H9 (cell line): ENCODE data around the gene DCANP1. TPM values are rescaled to one million over a fixed set of nuclear protein-coding genes. Genes with fewer than 3 reads are reported as not detected.

Experiments used
- DNase-seq: peaks from one replicate; pipeline ENCODE4 v3.0.0-alpha.2; 2017
- H2AFZ ChIP-seq: one replicate; pipeline ENCODE4 v1.6.1; 2013; ENCODE audit warnings: mild to moderate bottlenecking, low read length, control low read depth, moderate library complexity
- H2AK5ac ChIP-seq: 2 replicates; pipeline ENCODE4 v1.6.1; 2013; ENCODE audit warnings: low read length, control low read depth, mixed read lengths; ENCODE audit not compliant: insufficient read length
- H2BK120ac ChIP-seq: one replicate; pipeline ENCODE4 v1.6.1; 2013; ENCODE audit warnings: low read depth, mild to moderate bottlenecking, low read length, control low read depth, inconsistent platforms; ENCODE audit not compliant: poor library complexity, severe bottlenecking
- H2BK12ac ChIP-seq: 2 replicates; pipeline ENCODE4 v1.6.1; 2013; ENCODE audit warnings: low read length, control low read depth, mixed read lengths, low read depth; ENCODE audit not compliant: insufficient read length
- H2BK15ac ChIP-seq: 2 replicates; pipeline ENCODE4 v1.6.1; 2013; ENCODE audit warnings: low read depth, low read length, control low read depth
- H2BK20ac ChIP-seq: one replicate; pipeline ENCODE4 v1.6.1; 2013; ENCODE audit warnings: low read depth, mild to moderate bottlenecking, low read length, control low read depth, inconsistent platforms; ENCODE audit not compliant: poor library complexity, severe bottlenecking
- H2BK5ac ChIP-seq: 2 replicates; pipeline ENCODE4 v1.6.1; 2013; ENCODE audit warnings: low read length, control low read depth, mixed read lengths; ENCODE audit not compliant: insufficient read length
- H3K14ac ChIP-seq: 2 replicates; pipeline ENCODE4 v1.6.1; 2013; ENCODE audit warnings: low read length, control low read depth; ENCODE audit not compliant: insufficient read depth
- H3K18ac ChIP-seq: 2 replicates; pipeline ENCODE4 v1.6.1; 2013; ENCODE audit warnings: low read depth, mild to moderate bottlenecking, mixed read lengths, low read length, control low read depth; ENCODE audit not compliant: insufficient read length
- H3K23ac ChIP-seq: 2 replicates; pipeline ENCODE4 v1.6.1; 2013; ENCODE audit warnings: low read length, control low read depth, mixed read lengths, low read depth; ENCODE audit not compliant: insufficient read length
- H3K23me2 ChIP-seq: 2 replicates; pipeline ENCODE4 v1.6.1; 2013; ENCODE audit warnings: low read depth, mild to moderate bottlenecking, mixed read lengths, low read length, control low read depth; ENCODE audit not compliant: insufficient read length, poor library complexity, severe bottlenecking
- H3K27ac ChIP-seq: 2 replicates; pipeline ENCODE4 v1.5.1; 2013; ENCODE audit warnings: low read length, control low read depth, mixed read lengths, low read depth; ENCODE audit not compliant: insufficient read length
- H3K27me3 ChIP-seq: 2 replicates; pipeline ENCODE4 v1.6.1; 2013; ENCODE audit warnings: low read length, control low read depth, inconsistent platforms; ENCODE audit not compliant: insufficient read depth
- H3K4ac ChIP-seq: 2 replicates; pipeline ENCODE4 v1.6.1; 2013; ENCODE audit warnings: low read depth, mild to moderate bottlenecking, control low read depth, inconsistent platforms, low read length, moderate library complexity
- H3K4me1 ChIP-seq: 2 replicates; pipeline ENCODE4 v1.6.1; 2013; ENCODE audit warnings: low read length, control low read depth, inconsistent platforms; ENCODE audit not compliant: insufficient read depth
- H3K4me2 ChIP-seq: 2 replicates; pipeline ENCODE4 v1.6.1; 2013; ENCODE audit warnings: low read length, control low read depth, mixed read lengths; ENCODE audit not compliant: insufficient read length, insufficient read depth
- H3K56ac ChIP-seq: 2 replicates; pipeline ENCODE4 v1.6.1; 2013; ENCODE audit warnings: low read depth, mild to moderate bottlenecking, mixed read lengths, low read length, control low read depth; ENCODE audit not compliant: insufficient read length
- H3K79me1 ChIP-seq: 2 replicates; pipeline ENCODE4 v1.6.1; 2013; ENCODE audit warnings: low read depth, mild to moderate bottlenecking, moderate library complexity, low read length, control low read depth, inconsistent platforms; ENCODE audit not compliant: insufficient read depth, poor library complexity, severe bottlenecking
- H3K79me2 ChIP-seq: 2 replicates; pipeline ENCODE4 v1.6.1; 2013; ENCODE audit warnings: low read length, control low read depth, inconsistent platforms; ENCODE audit not compliant: insufficient read depth
- H3K9ac ChIP-seq: 2 replicates; pipeline ENCODE4 v1.6.1; 2013; ENCODE audit warnings: low read length, control low read depth, mixed read lengths; ENCODE audit not compliant: insufficient read length; ENCODE audit errors: extremely low read depth
- H3K9me3 ChIP-seq: one replicate; pipeline ENCODE4 v1.6.1; 2013; ENCODE audit warnings: low read depth, low read length, inconsistent platforms; ENCODE audit not compliant: control insufficient read depth
- H3T11ph ChIP-seq: one replicate; pipeline ENCODE4 v1.6.1; 2013; ENCODE audit warnings: mild to moderate bottlenecking, low read length, control low read depth, inconsistent platforms
- H4K20me1 ChIP-seq: one replicate; pipeline ENCODE4 v1.6.1; 2013; ENCODE audit not compliant: control insufficient read depth, insufficient read length, insufficient read depth
- H4K5ac ChIP-seq: 2 replicates; pipeline ENCODE4 v1.6.1; 2013; ENCODE audit warnings: low read depth, mild to moderate bottlenecking, mixed read lengths, low read length, control low read depth; ENCODE audit not compliant: insufficient read length
- H4K8ac ChIP-seq: replicated peaks from 2 replicates; pipeline ENCODE4 v1.6.1; 2013; ENCODE audit warnings: low read length, control low read depth, mixed read lengths, low read depth; ENCODE audit not compliant: insufficient read length
- H4K91ac ChIP-seq: 2 replicates; pipeline ENCODE4 v1.6.1; 2013; ENCODE audit warnings: low read depth, mild to moderate bottlenecking, moderate library complexity, mixed read lengths, low read length, control low read depth; ENCODE audit not compliant: insufficient read length
- H3K27ac Mint-ChIP-seq, 3 experiments: 2 replicates in 2 of 3; 3 replicates in 1 of 3; pipeline ENCODE4 v1.8.0; 2020 to 2021; ENCODE audit warnings: mixed read lengths in 3 of 3, mild to moderate bottlenecking in 1 of 3, moderate library complexity in 1 of 3
- H3K27me3 Mint-ChIP-seq: 2 replicates; pipeline ENCODE4 v1.8.0; 2021; ENCODE audit warnings: low read depth, mild to moderate bottlenecking, moderate library complexity, mixed read lengths
- H3K36me3 Mint-ChIP-seq, 3 experiments: 2 replicates in 2 of 3; 3 replicates in 1 of 3; pipeline ENCODE4 v1.8.0; 2020 to 2021; ENCODE audit warnings: low read depth in 3 of 3, mixed read lengths in 3 of 3; ENCODE audit not compliant: insufficient read depth in 1 of 3
- H3K4me1 Mint-ChIP-seq, 2 experiments: 2 replicates each; pipeline ENCODE4 v1.8.0; 2020; ENCODE audit warnings: mixed read lengths in 2 of 2
- H3K4me3 Mint-ChIP-seq, 2 experiments: 2 replicates in 1 of 2; 3 replicates in 1 of 2; pipeline ENCODE4 v1.8.0; 2020 to 2021; ENCODE audit warnings: mild to moderate bottlenecking in 2 of 2, mixed read lengths in 2 of 2, moderate library complexity in 1 of 2
- H3K9me3 Mint-ChIP-seq, 2 experiments: 2 replicates in 1 of 2; 3 replicates in 1 of 2; pipeline ENCODE4 v1.8.0; 2020; ENCODE audit warnings: mild to moderate bottlenecking in 2 of 2, mixed read lengths in 2 of 2, moderate library complexity in 1 of 2
- CTCF ChIP-seq: fragments of 200-600 bp; sonication (generic); conservative IDR thresholded peaks from 3 replicates; pipeline ENCODE4 v1.8.0; 2021; ENCODE audit warnings: antibody characterized with exemption, mild to moderate bottlenecking
- WGBS: extraction: QIAGEN DNeasy Blood & Tissue Kit; methylation state at CpG from one replicate; pipeline ENCODE4 v1.1.7; 2013; ENCODE audit warnings: missing lambda C conversion rate, low lambda C conversion rate, mixed read lengths; ENCODE audit not compliant: insufficient read length; ENCODE audit errors: extremely low coverage; 5-methylcytosine and 5-hydroxymethylcytosine counted together
- total RNA-seq: library from RNA; stranded (reverse); gene quantifications from 2 replicates; pipeline ENCODE4 v1.2.1, GENCODE V29; 2021

The DCANP1 gene
- total RNA-seq, 1 experiment from 2014 or later, result not detected

GRCh38 chr5:135489466-135490244, 42.5 kb upstream of the DCANP1 start:
- H3K4me1 Mint-ChIP-seq, result peaks cover 48 to 64% of the 10 kb centered on the region in 2 experiments
- Histone ChIP-seq H4K8ac (no peak overlapping the region), H4K91ac (no peak overlapping the region), H3K4ac (no peak overlapping the region), H3K56ac (no peak overlapping the region), H3K27me3 (peaks cover 90% of the 10 kb centered on the region), H3K14ac (no peak overlapping the region; the same call in 1 of the 2 replicates), H3K79me2 (no peaks in the 10 kb centered on the region), H2BK5ac (no peak overlapping the region), H4K5ac (no peak overlapping the region), H3K79me1 (no peaks in the 10 kb centered on the region), H3K18ac (no peak overlapping the region), H4K20me1 (no peaks in the 10 kb centered on the region), H2BK20ac (no peak overlapping the region), H3K9ac (no peak overlapping the region), H3K23me2 (peaks cover 24% of the 10 kb centered on the region), H3K23ac (no peak overlapping the region), H2BK15ac (no peak overlapping the region), H2BK12ac (no peak overlapping the region), H2AK5ac (no peak overlapping the region), H3K9me3 (no peaks in the 10 kb centered on the region), H3K4me1 (peaks cover 2% of the 10 kb centered on the region; the same call in 1 of the 2 replicates), H2BK120ac (no peak overlapping the region), H3T11ph (no peak overlapping the region), H3K27ac (no peak overlapping the region), H2AFZ (no peak overlapping the region), H3K4me2 (peak overlapping the region; percentile 46)
- no peak overlapping the region for H3K27ac Mint-ChIP-seq
- peak; percentile 59 for DNase-seq
- H3K4me3 Mint-ChIP-seq, result peak overlapping the region; percentile 52 to 84
- WGBS, result no CpG with 5 or more reads among the region's 53 CpGs
- no peaks in the 10 kb centered on the region for H3K27me3 Mint-ChIP-seq
- no peak for TF ChIP-seq CTCF
- H3K36me3 Mint-ChIP-seq, result 0 out of 7 replicates have a peak, but pooled peaks cover 0 to 2% (median 0%) of the 10 kb centered on the region in 3 experiments
- peaks cover 2 to 3% of the 10 kb centered on the region in 2 experiments; a peak in 1 of 5 replicates for H3K9me3 Mint-ChIP-seq
